ENCODE results near the gene CCDC149. TPM values are rescaled to one million over a fixed set of nuclear protein-coding genes. Genes with fewer than 3 reads are reported as not detected.

Gene CCDC149
- 0.91 and 1.1 TPM in 2 replicates for total RNA-seq (2014; rRNA removed; shearing (Covaris generic))

DNA sequence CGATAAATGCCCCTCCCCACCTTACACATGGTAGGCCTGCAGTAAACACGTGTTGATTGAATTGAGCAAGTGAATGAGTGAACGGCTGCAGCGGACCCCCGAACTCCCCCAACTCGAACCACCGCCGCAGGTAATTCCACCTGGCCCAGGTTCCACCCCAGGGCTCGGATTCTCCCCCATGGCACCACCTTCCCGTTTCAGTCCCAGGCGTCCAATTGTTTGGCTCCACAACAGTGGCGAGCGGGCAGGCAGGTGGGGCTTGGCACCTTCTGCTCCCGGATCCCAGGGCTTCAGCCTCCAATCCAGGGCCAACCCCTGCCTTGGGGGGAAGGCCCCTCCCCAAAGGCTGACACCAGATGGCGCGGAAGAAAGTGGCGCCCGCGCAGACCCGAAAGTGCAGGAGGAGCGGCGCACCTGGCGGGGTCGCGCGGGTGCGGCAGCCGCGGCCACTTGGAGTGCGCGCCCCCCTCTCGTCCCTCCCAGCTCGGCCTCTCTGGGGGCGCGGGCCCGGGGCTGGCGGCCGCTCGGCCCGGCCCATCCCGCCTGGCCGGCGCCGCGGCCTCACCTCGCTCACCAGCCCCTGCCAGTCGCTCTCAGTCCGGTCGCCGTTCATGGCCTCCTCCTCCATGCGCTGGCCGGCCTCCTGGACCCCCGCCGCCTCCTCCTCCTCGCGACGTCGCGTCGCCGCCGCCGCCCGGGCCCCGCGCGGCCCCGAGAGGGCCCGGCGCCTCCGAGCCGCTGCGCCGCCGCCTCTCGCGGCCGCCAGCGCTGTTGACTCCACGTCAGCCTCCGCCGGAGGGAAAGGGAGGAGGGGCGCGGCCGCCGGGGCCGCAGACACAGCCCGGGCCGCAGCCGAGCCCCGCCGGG lies at the start of gene CCDC149:
CCDC149 (minus strand) TSS at position 791 of the 867 bp plus-strand sequence; CDS start at position 613, 178 bp downstream.
- H3K27me3 ChIP-seq = no peaks in the 10 kb centered on the region
- DNase-seq = peak; percentile 50 to 56
- H3K4me3 ChIP-seq = peak within 1 kb of the TSS; percentile 60
- 0 out of 2 replicates have a peak, but pooled peaks cover 5% of the 10 kb centered on the region for H3K9me3 ChIP-seq (replicated peaks)
- H3K36me3 ChIP-seq = no peaks in the 10 kb centered on the region
- no peaks in the 10 kb centered on the region for H3K4me1 ChIP-seq
- no peak within 1 kb of the TSS for H3K27ac ChIP-seq

DNA sequence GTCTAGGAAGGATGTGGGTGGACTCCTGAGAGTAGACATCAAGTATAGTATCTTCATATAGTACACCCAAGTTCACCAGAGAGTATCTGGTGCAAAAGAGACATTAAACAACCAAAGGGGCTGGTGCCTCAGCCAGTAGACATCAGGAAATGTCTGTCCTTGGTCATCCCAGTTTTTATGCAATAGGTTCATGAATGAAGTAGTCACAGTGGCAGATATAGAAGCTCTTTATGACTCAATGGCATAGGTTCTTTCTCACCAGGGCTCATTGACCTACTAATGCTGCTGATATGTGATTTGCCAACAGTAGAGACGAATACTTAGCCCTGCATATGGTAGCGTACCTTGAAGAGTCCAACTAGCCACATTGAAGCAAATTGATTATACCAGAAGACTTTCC lies 45.0 kb upstream of the CCDC149 start:
- no peak for DNase-seq
- no peaks in the 10 kb centered on the region for H3K9me3 ChIP-seq (replicated peaks)
- no peak overlapping the region for H3K27ac ChIP-seq
- H3K27me3 ChIP-seq = 0 out of 2 replicates have a peak, but pooled peaks cover 2% of the 10 kb centered on the region
- no peak overlapping the region for H3K4me3 ChIP-seq
- H3K36me3 ChIP-seq = no peaks in the 10 kb centered on the region
- no peaks in the 10 kb centered on the region for H3K4me1 ChIP-seq

DNA sequence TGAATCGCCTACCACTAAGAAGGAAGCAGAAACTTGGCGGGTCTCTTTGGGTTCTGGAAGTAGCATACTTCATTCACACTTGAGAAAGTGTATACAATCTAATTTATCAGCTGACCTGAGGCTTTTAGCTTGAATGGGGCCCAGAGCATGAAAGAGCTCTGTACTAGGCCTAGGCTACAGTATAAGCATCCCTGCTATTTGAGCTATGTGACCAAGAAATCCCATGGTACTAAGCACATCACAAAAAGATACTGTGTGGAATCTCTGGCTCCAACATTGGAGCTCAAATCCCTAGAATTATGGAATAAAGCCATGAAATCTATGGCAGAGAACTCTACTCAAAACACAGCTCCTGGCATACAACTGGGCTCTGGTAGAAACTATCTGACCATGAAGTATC lies 43.9 kb upstream of the CCDC149 start:
- no peak for DNase-seq
- Histone ChIP-seq H3K4me1 (no peaks in the 10 kb centered on the region), H3K27me3 (0 out of 2 replicates have a peak, but pooled peaks cover 2% of the 10 kb centered on the region), H3K4me3 (no peak overlapping the region), H3K9me3 (replicated peaks) (no peaks in the 10 kb centered on the region), H3K36me3 (no peaks in the 10 kb centered on the region), H3K27ac (no peak overlapping the region)

DNA sequence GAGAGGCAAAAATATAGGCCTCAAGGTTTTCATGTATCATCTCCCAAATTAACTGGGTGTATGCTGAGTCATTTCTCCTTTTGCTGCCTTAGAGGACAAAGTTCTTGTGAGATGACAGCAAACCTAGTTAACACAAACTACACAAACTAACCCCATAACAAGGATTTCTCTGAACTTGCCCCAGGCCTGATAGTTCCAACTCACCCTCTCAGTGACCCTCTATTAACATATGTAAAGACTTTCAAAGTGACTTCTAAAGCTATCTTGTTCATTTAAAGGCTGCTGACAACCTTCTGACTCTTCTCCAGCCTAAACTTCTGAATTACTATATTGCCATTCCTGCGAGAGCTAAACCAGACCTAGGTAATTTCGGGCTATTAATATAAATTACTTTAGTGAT lies 43.2 kb upstream of the CCDC149 start:
- no peak overlapping the region for H3K27ac ChIP-seq
- H3K4me3 ChIP-seq = no peak overlapping the region
- no peaks in the 10 kb centered on the region for H3K9me3 ChIP-seq (replicated peaks)
- no peak for DNase-seq
- H3K36me3 ChIP-seq = no peaks in the 10 kb centered on the region
- H3K27me3 ChIP-seq = 0 out of 2 replicates have a peak, but pooled peaks cover 2% of the 10 kb centered on the region
- no peaks in the 10 kb centered on the region for H3K4me1 ChIP-seq

DNA sequence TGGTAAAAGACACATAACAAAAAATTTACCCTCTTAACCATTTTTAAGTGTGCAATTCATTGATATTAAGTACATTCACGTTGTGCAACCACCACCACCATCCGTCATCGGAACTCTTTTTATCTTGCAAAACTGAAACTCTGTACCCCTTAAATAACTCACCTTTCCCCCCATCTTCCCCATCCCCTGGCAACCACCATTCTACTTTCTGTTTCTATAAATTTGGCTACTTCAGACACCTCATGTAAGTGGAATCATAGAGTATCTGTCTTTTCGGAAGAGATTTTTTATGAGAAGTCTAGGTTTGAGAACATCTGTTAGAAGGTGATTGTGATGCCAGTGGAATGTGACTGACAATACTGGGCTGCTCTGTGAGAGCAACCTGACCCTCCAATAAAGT lies 39.8 kb upstream of the CCDC149 start:
- H3K4me1 ChIP-seq = no peaks in the 10 kb centered on the region
- H3K4me3 ChIP-seq = no peak overlapping the region
- H3K36me3 ChIP-seq = no peaks in the 10 kb centered on the region
- no peak overlapping the region for H3K27ac ChIP-seq
- DNase-seq = no peak
- no peaks in the 10 kb centered on the region for H3K9me3 ChIP-seq (replicated peaks)
- 0 out of 2 replicates have a peak, but pooled peaks cover 2% of the 10 kb centered on the region for H3K27me3 ChIP-seq

DNA sequence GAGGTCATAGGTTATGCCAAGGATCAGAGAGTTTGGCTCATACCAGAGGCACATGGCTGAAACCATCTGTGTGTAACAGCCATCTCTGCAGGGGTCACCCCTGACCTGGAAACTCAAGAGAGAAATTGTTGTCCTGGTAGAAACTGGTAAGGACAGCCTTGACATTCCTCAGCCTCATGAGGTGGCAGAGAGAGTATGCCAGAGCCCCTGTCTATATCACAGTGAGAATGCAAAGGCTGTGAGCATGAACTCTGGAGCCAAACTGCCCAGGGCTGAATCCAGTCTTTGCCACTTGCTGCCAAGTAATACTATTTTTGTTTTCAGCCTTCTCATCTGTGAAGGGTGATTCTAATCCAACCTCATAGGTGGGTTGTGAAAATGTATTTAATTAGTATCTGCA lies 37.1 kb upstream of the CCDC149 start:
- no peak overlapping the region for H3K27ac ChIP-seq
- H3K4me3 ChIP-seq = no peak overlapping the region
- H3K4me1 ChIP-seq = no peaks in the 10 kb centered on the region
- H3K9me3 ChIP-seq (replicated peaks) = no peaks in the 10 kb centered on the region
- H3K27me3 ChIP-seq = no peaks in the 10 kb centered on the region
- no peaks in the 10 kb centered on the region for H3K36me3 ChIP-seq
- DNase-seq = no peak

DNA sequence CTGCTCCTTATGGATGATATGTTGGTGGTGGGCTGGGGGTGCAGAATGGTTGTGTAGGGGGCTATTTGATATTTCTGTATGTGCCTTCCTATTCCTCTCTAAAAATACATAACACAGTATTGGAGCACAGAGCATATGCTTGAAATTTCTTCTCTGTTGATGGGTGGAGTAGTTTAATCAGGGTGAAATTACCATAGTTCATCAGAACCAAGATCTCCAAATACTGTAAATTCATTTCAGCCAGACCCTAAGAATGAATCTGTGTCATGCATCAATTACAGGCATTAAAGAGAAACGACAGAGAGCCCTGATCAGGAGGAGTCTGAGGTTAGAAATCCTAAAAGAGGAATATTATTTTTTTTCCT lies 25.1 kb upstream of the CCDC149 start:
- Histone ChIP-seq H3K4me3 (no peak overlapping the region), H3K4me1 (no peaks in the 10 kb centered on the region), H3K27ac (no peak overlapping the region)

DNA sequence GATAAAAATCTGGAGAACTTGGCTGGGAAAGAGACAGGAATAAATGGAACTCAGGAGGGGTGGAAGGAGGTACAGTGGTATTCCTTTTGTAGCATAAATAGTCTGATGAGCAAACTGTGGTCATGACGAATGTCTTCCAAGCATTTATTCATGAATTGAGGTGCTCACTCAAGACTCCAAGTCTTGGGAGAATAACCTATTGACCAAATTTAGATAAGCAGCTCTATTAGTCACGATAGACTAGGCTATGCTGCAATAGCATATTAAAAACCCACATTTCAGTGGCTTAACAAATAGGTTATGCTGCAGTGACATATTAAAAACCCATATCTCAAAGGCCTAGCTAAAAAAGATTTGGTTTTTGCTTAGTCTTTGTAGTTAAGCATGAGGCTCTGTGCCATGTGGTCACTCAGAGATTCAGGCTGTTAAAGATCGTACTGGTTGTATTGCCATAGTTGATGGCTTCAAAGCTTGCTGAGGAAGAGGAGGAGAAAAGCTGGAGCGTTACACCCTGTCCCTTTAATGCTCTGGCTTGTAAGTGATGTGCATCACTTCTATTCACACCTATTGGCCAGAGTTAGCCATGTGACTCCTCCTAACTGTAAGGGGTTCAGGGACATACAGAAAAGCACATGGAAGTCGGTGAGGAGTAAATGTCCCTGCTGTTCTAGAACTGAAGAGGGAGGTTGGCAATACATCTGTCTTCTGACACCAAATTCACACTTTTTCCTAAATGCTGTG lies 24.5 kb upstream of the CCDC149 start:
- no peak overlapping the region for H3K4me3 ChIP-seq
- H3K36me3 ChIP-seq = no peaks in the 10 kb centered on the region
- no peaks in the 10 kb centered on the region for H3K4me1 ChIP-seq
- no peak overlapping the region for H3K27ac ChIP-seq
- DNase-seq = no peak
- H3K27me3 ChIP-seq = no peaks in the 10 kb centered on the region
- no peaks in the 10 kb centered on the region for H3K9me3 ChIP-seq (replicated peaks)

More for the DNA sequence above, 25.1 kb upstream of the CCDC149 start:
- no peaks in the 10 kb centered on the region for H3K36me3 ChIP-seq
- H3K9me3 ChIP-seq (replicated peaks) = no peaks in the 10 kb centered on the region
- DNase-seq = no peak
- no peaks in the 10 kb centered on the region for H3K27me3 ChIP-seq

DNA sequence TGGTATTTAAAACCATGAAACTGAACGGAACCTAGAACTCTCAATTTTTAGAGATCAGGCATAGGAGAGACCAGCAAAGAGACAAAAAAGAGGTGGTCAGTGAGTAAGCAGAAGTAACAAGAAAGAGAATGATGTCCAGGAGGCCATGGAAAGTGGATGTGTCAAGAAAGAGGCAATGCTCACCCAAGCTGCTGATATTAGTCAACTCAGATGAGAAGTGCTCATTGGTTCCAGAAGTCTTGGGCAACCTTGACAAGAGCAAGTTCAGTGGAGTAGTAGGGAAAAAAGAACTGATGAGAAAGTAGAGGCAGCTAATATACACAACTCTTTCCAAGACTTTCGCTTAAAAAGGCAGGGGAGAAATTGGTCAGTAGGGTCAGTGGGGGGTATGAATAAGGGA lies 23.0 kb upstream of the CCDC149 start:
- Histone ChIP-seq H3K36me3 (no peaks in the 10 kb centered on the region), H3K4me3 (no peak overlapping the region), H3K4me1 (no peaks in the 10 kb centered on the region), H3K27ac (no peak overlapping the region), H3K9me3 (replicated peaks) (no peaks in the 10 kb centered on the region), H3K27me3 (no peaks in the 10 kb centered on the region)
- DNase-seq = no peak

DNA sequence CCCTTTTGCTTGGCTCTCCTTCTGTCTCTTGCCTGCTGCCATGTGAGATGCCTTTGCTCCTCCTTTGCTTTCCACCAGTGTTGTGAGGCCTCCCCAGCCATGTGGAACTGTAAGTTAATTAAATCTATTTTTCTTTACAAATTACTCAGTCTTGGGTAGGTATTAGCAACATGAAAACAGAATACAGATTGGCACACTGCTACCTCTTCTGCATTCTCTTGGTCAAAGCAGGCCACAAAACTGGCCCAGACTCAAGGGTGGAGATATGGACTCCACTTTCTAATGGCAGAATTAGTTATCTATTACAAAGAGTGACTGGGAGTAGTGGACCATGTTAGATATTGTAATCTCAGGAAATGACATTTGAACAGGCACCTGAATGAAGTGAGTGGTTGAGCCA lies 21.5 kb upstream of the CCDC149 start:
- H3K9me3 ChIP-seq (replicated peaks) = no peaks in the 10 kb centered on the region
- H3K27me3 ChIP-seq = no peaks in the 10 kb centered on the region
- H3K27ac ChIP-seq = no peak overlapping the region
- no peak overlapping the region for H3K4me3 ChIP-seq
- H3K36me3 ChIP-seq = no peaks in the 10 kb centered on the region
- no peak for DNase-seq
- H3K4me1 ChIP-seq = no peaks in the 10 kb centered on the region

DNA sequence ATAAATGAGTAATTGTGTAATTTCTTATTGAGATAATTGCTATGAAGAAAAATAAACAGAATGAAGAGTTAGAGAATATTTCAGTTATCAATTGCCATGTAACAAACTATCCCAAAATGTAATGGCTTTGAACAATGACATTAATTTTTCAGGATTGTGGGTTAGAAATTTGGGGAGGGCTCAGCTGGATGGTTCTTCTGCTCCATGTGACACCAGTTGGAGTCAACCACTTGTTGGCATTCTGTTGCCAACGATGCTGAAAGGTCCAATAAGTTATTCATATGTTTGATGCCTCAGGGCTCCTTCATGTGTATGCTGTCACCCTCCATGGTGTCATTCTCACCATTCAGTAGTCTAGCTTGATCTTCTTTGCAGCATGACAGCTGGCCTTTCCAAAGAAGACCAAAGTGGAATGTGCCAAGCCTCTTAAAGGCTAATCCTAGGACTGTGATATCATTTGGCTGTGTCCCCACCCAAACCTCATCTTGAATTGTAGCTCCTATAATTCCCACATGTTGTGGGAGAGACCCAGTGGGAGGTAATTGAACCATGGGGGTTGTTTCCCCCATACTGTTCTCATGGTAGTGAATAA lies 20.9 kb upstream of the CCDC149 start:
- no peaks in the 10 kb centered on the region for H3K36me3 ChIP-seq
- H3K4me3 ChIP-seq = no peak overlapping the region
- no peaks in the 10 kb centered on the region for H3K27me3 ChIP-seq
- H3K9me3 ChIP-seq (replicated peaks) = no peaks in the 10 kb centered on the region
- DNase-seq = no peak
- no peak overlapping the region for H3K27ac ChIP-seq
- H3K4me1 ChIP-seq = no peaks in the 10 kb centered on the region

DNA sequence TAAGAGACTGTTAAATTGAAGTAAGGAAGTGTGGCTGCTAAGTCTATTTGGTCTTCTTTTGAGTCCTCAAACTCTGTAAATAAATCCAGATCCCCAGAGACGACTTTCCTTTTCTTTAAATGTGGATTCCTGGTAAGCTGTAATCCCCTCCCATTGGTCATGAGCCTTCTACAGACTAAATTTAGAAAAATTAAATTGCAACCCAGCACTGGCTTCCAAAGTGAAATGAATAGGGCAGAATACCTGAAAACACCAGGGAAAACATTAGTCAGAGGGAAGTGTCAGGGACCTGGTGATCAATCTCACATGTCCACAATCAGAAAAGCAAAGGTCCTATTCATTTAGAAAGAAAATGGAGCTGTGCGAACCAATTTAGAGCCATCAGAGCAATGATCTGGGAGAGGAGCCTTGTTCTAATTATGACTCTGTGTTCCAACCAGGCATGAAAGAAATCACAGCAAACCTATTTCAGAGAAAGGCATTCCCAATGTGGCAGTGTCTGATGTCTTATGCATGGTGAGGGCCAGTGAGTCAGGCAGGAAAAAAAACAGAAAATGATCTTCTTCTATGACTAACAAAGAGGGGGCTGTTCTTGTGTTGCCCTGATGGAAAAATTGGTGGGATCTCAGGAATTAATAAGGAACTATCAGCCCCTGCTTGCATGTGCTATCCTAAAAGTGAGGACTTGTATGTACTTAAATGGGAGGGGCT lies 19.8 kb upstream of the CCDC149 start:
- Histone ChIP-seq H3K27ac (no peak overlapping the region), H3K27me3 (no peaks in the 10 kb centered on the region), H3K36me3 (no peaks in the 10 kb centered on the region), H3K4me1 (no peaks in the 10 kb centered on the region), H3K4me3 (no peak overlapping the region), H3K9me3 (replicated peaks) (no peaks in the 10 kb centered on the region)
- DNase-seq = no peak

DNA sequence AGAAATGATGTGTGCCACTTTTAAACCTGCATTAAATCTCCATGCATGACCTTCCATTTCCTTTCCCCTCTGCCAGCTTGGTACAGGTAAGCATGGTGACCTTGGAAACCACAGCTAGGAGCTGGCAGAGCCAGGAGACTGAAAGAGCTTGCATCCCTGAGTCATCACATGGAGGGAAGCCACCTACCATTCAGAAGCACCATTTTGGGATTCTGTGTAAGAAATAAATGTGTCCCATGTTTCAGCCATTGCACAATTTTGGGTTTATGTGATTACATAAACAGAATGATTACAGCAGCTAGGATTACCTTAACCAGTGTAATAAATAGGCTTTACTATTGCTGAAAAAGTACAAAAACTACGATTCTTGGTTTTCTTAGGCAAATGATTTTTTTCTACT lies 17.3 kb upstream of the CCDC149 start:
- Histone ChIP-seq H3K4me1 (peaks cover 3% of the 10 kb centered on the region), H3K27ac (no peak overlapping the region), H3K4me3 (no peak overlapping the region), H3K9me3 (replicated peaks) (no peaks in the 10 kb centered on the region), H3K27me3 (no peaks in the 10 kb centered on the region; the same call in 1 of the 2 replicates), H3K36me3 (no peaks in the 10 kb centered on the region)
- no peak for DNase-seq

DNA sequence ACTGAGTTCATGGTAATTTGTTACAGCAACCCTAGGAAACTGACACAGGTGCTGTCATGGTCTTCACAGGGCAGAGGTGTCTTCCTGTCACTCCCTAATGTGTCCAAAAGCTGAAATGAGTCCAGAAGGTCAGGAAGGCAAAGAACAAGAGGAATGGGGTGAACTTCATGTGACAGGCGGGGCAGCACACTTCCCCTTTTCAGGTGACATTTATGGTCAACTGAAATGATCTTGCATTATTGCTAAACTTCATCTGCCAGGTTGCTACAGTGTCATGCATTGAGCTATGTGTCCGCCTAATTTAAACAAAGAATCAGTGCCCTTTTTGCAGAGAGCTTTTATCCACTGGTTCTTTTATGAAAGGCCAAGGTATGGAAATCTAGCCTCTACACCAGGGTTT lies 15.9 kb upstream of the CCDC149 start:
- Histone ChIP-seq H3K27ac (no peak overlapping the region), H3K27me3 (no peaks in the 10 kb centered on the region; the same call in 1 of the 2 replicates), H3K4me1 (peaks cover 3% of the 10 kb centered on the region), H3K4me3 (no peak overlapping the region), H3K36me3 (no peaks in the 10 kb centered on the region), H3K9me3 (replicated peaks) (no peaks in the 10 kb centered on the region)
- no peak for DNase-seq

Data from SJCRH30 (cell line).